HG03558 (cell line): ENCODE data around the gene MRPS18B.
"Not testable (repeated sequence)": the region's sequence is repeated elsewhere in the genome, so short reads cannot be mapped to it uniquely, and the experiment has no call there.

ENCODE experiments used
- ATAC-seq: cut with Tn5 transposase; IDR thresholded peaks from one replicate; pipeline ENCODE4 v1.9.1; 2021; ENCODE audit warnings: moderate number of reproducible peaks; ENCODE audit not compliant: unreplicated experiment; ENCODE audit errors: extremely low read depth

Gene MRPS18B

GRCh38 chr6:30617565-30618269 is at the start of gene MRPS18B:
MRPS18B (plus strand) TSS chr6:30617840; CDS start chr6:30617866, 26 bp downstream.
- peak; percentile 54 for ATAC-seq

GRCh38 chr6:30568245-30568644 is 49.4 kb upstream of the MRPS18B start:
- ATAC-seq = no peak

GRCh38 chr6:30570263-30570662 is 47.4 kb upstream of the MRPS18B start:
- ATAC-seq = no peak

DNA sequence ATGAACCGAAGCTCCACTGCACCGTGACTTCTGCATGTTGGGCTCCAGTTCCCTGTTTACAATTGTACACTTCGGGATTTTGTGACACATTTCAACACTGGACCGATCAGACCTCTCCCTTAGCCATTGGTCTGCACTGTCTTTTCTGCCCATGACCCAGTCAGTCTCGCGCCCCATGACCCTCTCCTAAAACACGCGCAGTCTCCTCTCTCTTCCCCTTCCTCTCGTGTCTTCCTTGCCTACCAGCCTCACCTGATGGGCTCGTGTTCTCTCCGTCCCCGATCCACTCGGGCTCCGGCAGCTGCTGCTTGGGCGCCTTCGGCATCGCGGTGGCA is 46.9 kb upstream of the MRPS18B start:
- peak; percentile 5 for ATAC-seq

- peak; percentile 85 for ATAC-seq
Measured at GRCh38 chr6:30571075-30571761, 46.4 kb upstream of the MRPS18B start, which contains the start of gene ABCF1. ABCF1 (plus strand) TSS chr6:30571442; CDS start chr6:30571488, 46 bp downstream.

DNA sequence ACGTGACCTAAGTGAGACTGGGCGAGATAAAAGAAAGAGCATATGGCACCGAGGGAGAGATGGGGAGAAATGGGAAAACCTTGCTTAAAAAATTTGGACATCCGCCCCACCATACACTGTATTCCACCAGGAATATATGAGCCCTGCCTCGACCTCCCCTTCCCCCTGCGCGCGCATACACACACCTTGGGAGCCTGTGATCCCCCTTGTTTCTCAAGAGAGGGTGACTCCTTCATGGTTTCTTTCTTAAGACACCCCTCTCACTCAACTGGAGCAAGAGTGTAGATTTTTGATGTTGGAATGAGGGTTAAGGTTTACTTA is 45.9 kb upstream of the MRPS18B start:
- no peak for ATAC-seq

DNA sequence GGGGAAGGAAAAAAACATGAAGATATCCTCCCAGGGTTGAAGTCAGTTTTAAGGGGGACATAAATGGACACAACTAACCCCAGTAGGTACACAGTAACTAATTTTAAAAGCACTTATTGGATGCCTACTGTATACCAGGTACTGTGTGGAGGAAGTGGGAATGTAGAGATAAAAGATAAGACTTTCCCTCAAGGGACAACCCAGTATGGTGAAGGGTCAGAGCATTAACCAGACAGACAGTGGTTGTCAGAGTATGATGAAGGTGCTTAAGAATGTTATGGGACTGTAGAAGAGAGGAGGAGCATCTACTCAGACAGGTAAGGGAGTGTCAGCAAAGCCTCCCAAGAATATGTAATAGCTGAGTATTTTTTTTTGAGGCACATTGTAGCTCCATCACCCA is 45.5 kb upstream of the MRPS18B start:
- no peak for ATAC-seq

DNA sequence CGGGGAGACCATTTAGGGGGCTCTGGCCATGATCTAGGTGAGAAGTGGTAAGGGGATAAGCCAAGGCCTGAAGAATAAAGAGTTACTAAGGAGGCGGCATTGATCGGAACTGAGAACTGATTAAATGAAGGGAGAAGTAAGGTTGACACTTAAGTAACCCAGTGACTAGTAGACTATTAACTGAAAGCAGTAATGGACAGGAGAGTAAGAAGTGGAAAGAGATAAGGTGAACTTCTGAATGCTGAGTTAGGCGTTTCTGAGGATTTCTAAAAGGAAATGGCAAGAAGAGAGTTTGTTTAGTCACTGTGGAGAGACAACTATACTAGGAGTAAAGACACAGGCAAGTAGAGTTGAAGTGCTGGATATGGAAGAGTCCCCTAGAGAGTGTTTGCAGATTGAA is 44.5 kb upstream of the MRPS18B start:
- ATAC-seq = no peak

- no peak for ATAC-seq
Measured at GRCh38 chr6:30578051-30578450, 39.6 kb upstream of the MRPS18B start.

DNA sequence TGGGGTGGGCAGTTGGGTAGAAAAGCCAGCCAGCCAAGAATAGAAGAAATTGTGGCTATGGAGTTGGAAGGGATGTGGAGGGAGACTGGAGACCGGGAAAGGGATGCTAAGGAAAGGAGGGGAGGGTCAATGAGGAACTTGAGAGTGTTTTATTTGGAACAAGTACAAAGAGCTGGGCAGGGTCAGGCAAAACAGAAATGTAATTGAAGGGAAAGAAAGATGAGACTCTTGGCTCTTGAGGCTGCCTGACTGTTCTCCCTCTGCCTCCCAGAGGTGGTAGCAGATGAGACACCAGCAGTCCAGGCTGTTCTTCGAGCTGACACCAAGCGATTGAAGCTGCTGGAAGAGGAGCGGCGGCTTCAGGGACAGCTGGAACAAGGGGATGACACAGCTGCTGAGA is 33.7 kb upstream of the MRPS18B start:
- ATAC-seq = no peak

- ATAC-seq = no peak
Measured at GRCh38 chr6:30589754-30590358, 27.8 kb upstream of the MRPS18B start.

DNA sequence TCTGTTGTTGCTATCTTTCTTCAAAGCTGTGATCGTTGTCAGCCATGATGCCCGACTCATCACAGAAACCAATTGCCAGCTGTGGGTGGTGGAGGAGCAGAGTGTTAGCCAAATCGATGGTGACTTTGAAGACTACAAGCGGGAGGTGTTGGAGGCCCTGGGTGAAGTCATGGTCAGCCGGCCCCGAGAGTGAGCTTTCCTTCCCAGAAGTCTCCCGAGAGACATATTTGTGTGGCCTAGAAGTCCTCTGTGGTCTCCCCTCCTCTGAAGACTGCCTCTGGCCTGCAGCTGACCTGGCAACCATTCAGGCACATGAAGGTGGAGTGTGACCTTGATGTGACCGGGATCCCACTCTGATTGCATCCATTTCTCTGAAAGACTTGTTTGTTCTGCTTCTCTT is 27.1 kb upstream of the MRPS18B start:
- no peak for ATAC-seq

- ATAC-seq = no peak
Measured at GRCh38 chr6:30591008-30591407, 26.6 kb upstream of the MRPS18B start.

DNA sequence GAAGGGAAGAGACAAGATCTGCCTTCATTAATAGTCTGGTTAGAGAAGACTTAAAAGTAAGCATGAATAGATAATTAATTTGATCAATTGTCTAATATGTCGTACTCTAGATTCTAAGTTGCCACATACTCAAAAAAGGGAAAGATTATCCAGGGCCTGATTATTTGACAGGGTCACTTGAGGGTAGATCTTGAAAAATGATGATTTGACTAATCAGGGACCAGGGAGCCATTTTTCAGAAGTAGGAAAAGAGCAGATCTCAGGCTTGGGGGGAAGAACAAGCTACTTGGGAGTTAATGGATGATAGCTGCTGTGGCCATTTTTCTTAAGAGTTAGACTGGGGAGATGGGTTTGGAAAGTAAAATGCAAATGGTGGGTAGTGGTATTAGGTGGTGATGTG is 25.4 kb upstream of the MRPS18B start:
- ATAC-seq = no peak

- ATAC-seq = not testable (repeated sequence)
Measured at GRCh38 chr6:30597315-30598144, 20.1 kb upstream of the MRPS18B start.

DNA sequence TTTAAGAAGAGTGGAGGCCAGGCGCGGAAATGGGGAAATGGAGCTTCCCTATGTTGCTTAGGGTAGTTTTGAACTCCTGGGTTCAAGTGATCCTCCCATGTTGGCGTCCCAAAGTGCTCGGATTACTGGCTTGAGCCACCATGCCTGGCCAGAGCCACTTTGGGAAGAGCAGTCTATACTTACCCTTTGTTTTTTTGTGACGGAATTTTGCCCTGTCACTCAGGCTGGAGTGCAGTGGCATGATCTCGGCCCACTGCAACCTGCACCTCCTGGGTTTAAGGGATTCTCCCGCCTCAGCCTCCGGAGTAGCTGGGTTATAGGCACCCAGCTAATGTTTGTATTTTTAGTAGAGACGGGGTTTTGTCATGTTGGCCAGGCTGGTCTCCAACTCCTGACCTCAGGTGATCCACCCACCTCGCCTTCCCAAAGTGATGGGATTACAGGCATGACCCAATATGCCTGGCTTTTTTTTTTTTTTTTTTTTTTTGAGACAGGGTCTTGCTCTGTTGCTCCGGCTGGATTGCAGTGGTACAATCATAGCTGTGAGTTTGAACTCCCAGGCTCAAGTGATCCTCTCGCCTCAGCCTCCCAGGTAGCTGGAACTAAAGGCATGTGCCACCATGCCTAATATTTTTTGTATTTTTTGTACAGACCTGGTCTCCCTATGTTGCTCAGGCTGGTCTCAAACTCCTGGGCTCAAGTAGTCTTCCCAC is 18.6 kb upstream of the MRPS18B start:
- no peak for ATAC-seq

GRCh38 chr6:30599625-30600324 is 17.9 kb upstream of the MRPS18B start:
- ATAC-seq = no peak

DNA sequence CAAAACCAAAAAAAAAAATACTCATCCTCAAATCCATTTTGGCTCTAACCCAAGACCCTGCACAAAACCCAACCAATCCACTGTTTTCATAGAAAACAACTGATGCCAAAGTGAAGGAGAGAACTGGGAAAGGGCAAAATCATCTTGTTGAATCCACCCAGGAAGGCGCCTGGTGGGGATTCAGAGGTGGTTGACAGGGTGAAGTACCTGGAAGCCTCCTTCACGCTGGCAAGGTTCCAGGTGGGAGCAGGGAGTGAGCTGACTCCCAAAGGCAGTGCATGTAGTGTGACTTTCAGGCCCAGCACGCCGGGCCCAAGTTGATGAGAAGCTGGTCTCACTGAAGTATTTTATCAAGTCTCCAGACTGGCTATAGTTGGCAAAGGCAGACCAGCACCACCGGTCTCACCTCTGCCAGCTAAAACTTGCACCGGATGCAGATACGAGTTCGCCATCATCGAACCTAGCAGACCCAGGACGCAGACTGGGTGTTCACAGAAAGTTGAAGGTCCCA is 17.1 kb upstream of the MRPS18B start:
- ATAC-seq = no peak

DNA sequence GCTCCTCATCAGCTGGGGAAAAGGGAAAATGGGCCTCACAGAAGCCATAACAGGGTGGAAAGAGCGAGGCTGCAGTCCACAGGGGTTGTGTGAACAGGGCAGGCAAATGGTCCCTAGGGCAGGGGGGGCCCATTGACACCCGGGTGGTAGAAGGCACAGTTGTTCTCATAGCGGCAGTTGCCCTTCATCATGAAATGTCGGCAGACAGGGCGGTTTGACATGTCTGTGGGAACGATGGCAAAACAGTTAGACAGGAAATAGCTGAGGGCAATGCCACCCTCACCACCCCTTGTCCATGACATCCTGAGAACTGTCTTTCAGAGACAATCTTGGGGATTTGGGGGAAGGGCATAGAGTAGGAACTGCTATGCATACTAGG is 16.2 kb upstream of the MRPS18B start:
- ATAC-seq = no peak
